Urothelium cell line (cell line): ENCODE data around the gene WSB1.

Experiments
- DNase-seq: peaks from one replicate; pipeline ENCODE4 v3.0.0; 2011; ENCODE audit warnings: low spot score, mixed read lengths
- FAIRE-seq: peaks from 2 replicates; lab custom pipeline; 2011; peaks lifted over from hg19 to GRCh38; lab: Jason Lieb, UNC

The WSB1 gene

GRCh38 chr17:27333410-27333980, 39.6 kb downstream of the WSB1 start:
- FAIRE-seq (no peak), DNase-seq (no peak)

GRCh38 chr17:27336184-27336583, 42.3 kb downstream of the WSB1 start:
- DNase-seq (no peak), FAIRE-seq (no peak)

- FAIRE-seq (no peak), DNase-seq (no peak)
Observed at GRCh38 chr17:27338536-27338985, 44.6 kb downstream of the WSB1 start.

- no peak for FAIRE-seq
- no peak for DNase-seq
Observed at GRCh38 chr17:27339198-27339835, 45.4 kb downstream of the WSB1 start.

GRCh38 chr17:27339836-27340550, 46.1 kb downstream of the WSB1 start:
- DNase-seq, result peak; percentile 44
- no peak for FAIRE-seq

GRCh38 chr17:27340575-27340974, 46.7 kb downstream of the WSB1 start:
- FAIRE-seq, result no peak

GRCh38 chr17:27341041-27341471, 47.1 kb downstream of the WSB1 start:
- FAIRE-seq (no peak), DNase-seq (no peak)

More at GRCh38 chr17:27340575-27340974, 46.7 kb downstream of the WSB1 start:
- DNase-seq, result no peak

GRCh38 chr17:27342059-27342458, 48.1 kb downstream of the WSB1 start:
- FAIRE-seq (no peak), DNase-seq (no peak)

- no peak for FAIRE-seq
- no peak for DNase-seq
Observed at GRCh38 chr17:27343294-27343693, 49.4 kb downstream of the WSB1 start.

- no peak for FAIRE-seq
- DNase-seq, result peak; percentile 17
Observed at GRCh38 chr17:27343977-27344607, 50.2 kb downstream of the WSB1 start.

- DNase-seq (no peak), FAIRE-seq (no peak)
Observed at GRCh38 chr17:27345141-27345904, 51.4 kb downstream of the WSB1 start.

GRCh38 chr17:27346228-27346899, 52.5 kb downstream of the WSB1 start:
- no peak for FAIRE-seq

GRCh38 chr17:27348196-27348595, 54.3 kb downstream of the WSB1 start:
- DNase-seq (no peak), FAIRE-seq (no peak)

More at GRCh38 chr17:27346228-27346899, 52.5 kb downstream of the WSB1 start:
- DNase-seq, result no peak

- DNase-seq (no peak), FAIRE-seq (no peak)
Observed at GRCh38 chr17:27349540-27350021, 55.7 kb downstream of the WSB1 start.

GRCh38 chr17:27351759-27352158, 57.8 kb downstream of the WSB1 start:
- DNase-seq (no peak), FAIRE-seq (no peak)

- DNase-seq, result no peak
- no peak for FAIRE-seq
Observed at GRCh38 chr17:27352448-27353032, 58.6 kb downstream of the WSB1 start.

- DNase-seq (peak; percentile 28), FAIRE-seq (no peak)
Observed at GRCh38 chr17:27353033-27353460, 59.1 kb downstream of the WSB1 start.

GRCh38 chr17:27353461-27354050, 59.6 kb downstream of the WSB1 start:
- DNase-seq (peak; percentile 98), FAIRE-seq (peak; percentile 92)

GRCh38 chr17:27354051-27354490, 60.2 kb downstream of the WSB1 start:
- FAIRE-seq (no peak), DNase-seq (no peak)
